ENCODE data around the gene TRPC4AP.

Gene TRPC4AP

GRCh38 chr20:35000311-35000921 is 92.2 kb downstream of the TRPC4AP start:
- Mint-ChIP-seq H3K9me3 (no peaks in the 10 kb centered on the region), H3K27me3 (no peaks in the 10 kb centered on the region), H3K4me1 (ENCODE audit: low read depth) (no peaks in the 10 kb centered on the region), H3K4me3 (no peak overlapping the region), H3K27ac (no peak overlapping the region), H3K36me3 (ENCODE audit: low read depth) (peaks cover 49% of the 10 kb centered on the region)

DNA sequence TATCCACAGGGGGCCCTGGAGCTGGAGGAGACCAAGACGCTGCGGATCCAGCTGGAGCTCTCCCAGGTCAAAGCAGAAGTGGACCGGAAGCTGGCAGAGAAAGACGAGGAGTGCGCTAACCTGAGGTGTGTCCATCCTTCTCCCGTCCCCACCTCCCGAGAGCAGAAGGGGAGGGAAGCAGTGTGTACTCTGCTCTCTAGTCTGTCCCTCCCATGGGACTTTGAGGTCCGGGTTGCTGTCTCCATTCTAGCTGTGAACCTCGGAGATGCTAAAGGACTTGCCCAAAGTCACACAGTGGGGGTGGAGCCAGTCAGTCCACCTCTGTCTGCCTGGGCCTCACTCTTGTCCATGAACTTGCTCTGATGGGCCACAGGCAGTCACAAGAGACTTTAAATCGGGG is 92.8 kb downstream of the TRPC4AP start:
- Mint-ChIP-seq H3K4me1 (ENCODE audit: low read depth) (no peaks in the 10 kb centered on the region), H3K9me3 (no peaks in the 10 kb centered on the region), H3K27ac (no peak overlapping the region), H3K4me3 (no peak overlapping the region), H3K36me3 (ENCODE audit: low read depth) (peaks cover 48% of the 10 kb centered on the region), H3K27me3 (no peaks in the 10 kb centered on the region)

DNA sequence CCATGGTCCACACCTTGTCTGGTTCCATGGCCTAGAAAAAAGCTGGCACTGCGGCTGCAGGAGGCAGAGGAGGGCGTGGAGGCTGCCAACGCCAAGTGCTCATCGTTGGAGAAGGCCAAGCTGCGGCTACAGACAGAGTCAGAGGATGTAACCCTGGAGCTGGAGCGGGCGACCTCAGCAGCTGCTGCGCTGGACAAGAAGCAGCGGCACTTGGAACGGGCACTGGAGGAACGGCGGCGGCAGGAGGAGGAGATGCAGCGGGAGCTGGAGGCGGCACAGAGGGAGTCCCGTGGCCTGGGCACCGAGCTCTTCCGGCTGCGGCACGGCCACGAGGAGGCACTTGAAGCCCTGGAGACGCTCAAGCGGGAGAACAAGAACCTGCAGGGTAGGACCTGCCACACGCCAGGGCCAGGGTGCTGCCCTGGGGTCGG is 93.6 kb downstream of the TRPC4AP start:
- Mint-ChIP-seq H3K36me3 (ENCODE audit: low read depth) (peaks cover 44% of the 10 kb centered on the region), H3K9me3 (no peaks in the 10 kb centered on the region), H3K4me1 (ENCODE audit: low read depth) (no peaks in the 10 kb centered on the region), H3K4me3 (no peak overlapping the region), H3K27me3 (no peaks in the 10 kb centered on the region), H3K27ac (no peak overlapping the region)

DNA sequence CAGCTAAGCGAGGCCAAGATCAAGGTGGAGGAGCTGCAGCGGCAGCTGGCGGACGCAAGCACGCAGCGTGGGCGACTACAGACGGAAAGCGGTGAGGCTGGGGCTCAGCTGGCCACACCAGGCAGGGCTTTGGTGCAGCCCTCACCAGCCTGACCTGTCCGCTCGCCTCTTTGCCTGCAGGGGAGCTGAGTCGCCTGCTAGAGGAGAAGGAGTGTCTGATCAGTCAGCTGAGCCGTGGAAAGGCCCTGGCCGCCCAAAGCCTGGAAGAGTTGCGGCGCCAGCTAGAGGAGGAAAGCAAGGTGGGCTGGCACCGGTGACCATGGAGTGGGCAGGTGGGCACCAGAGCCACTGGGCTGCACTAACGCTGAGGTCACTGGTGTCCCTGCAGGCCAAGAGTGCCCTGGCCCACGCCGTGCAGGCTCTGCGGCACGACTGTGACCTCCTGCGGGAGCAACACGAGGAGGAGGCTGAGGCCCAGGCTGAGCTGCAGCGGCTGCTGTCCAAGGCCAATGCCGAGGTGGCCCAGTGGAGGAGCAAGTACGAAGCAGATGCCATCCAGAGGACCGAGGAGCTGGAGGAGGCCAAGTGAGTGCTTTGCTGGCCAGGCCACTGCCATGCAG is 94.2 kb downstream of the TRPC4AP start:
- H3K4me1 Mint-ChIP-seq (ENCODE audit: low read depth), result no peaks in the 10 kb centered on the region
- no peaks in the 10 kb centered on the region for H3K27me3 Mint-ChIP-seq
- peaks cover 41% of the 10 kb centered on the region for H3K36me3 Mint-ChIP-seq (ENCODE audit: low read depth)
- H3K4me3 Mint-ChIP-seq, result no peak overlapping the region
- no peaks in the 10 kb centered on the region for H3K9me3 Mint-ChIP-seq
- no peak overlapping the region for H3K27ac Mint-ChIP-seq

- no peak overlapping the region for H3K4me3 Mint-ChIP-seq
These were observed 94.8 kb downstream of the TRPC4AP start for GRCh38 chr20:34997774-34998173.

GRCh38 chr20:34997131-34997561 is 95.5 kb downstream of the TRPC4AP start:
- H3K9me3 Mint-ChIP-seq, result no peaks in the 10 kb centered on the region
- H3K4me3 Mint-ChIP-seq, result no peak overlapping the region
- H3K27me3 Mint-ChIP-seq, result no peaks in the 10 kb centered on the region
- no peaks in the 10 kb centered on the region for H3K4me1 Mint-ChIP-seq (ENCODE audit: low read depth)
- H3K36me3 Mint-ChIP-seq (ENCODE audit: low read depth), result peaks cover 34% of the 10 kb centered on the region
- no peak overlapping the region for H3K27ac Mint-ChIP-seq

More at GRCh38 chr20:34997774-34998173, 94.8 kb downstream of the TRPC4AP start:
- no peaks in the 10 kb centered on the region for H3K27me3 Mint-ChIP-seq
- no peaks in the 10 kb centered on the region for H3K4me1 Mint-ChIP-seq (ENCODE audit: low read depth)
- no peak overlapping the region for H3K27ac Mint-ChIP-seq
- no peaks in the 10 kb centered on the region for H3K9me3 Mint-ChIP-seq
- H3K36me3 Mint-ChIP-seq (ENCODE audit: low read depth), result peaks cover 37% of the 10 kb centered on the region

DNA sequence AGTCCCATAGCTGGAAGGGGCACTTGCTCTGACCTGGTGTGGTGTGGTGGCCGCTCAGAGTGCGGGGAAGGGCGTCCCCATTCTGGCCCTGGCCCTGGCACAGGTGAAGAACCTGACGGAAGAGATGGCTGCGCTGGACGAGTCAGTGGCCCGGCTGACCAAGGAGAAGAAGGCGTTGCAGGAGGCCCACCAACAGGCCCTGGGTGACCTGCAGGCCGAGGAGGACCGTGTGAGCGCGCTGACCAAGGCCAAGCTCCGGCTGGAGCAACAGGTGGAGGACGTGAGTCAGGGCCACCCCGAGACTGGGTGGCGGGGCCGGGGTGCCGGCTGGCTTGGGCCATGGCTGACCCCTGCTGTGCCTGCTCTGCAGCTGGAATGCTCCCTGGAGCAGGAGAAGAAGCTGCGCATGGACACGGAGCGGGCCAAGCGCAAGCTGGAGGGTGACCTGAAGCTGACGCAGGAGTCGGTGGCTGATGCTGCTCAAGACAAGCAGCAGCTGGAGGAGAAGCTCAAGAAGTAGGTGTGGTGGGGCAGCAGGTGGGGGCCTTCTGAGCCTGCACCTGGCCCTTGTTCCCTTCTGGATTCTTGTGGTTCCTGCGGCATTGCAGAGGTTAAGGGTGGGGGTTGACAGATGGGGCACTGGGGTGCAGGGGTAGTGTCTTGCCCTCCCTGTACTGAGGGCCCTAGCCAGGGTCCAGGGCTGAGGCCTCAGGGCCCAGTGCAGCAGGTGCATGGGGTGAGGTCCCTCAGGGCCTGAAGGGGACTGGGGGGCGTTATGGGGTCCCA is 96.2 kb downstream of the TRPC4AP start:
- no peak overlapping the region for H3K4me3 Mint-ChIP-seq
- H3K4me1 Mint-ChIP-seq (ENCODE audit: low read depth), result no peaks in the 10 kb centered on the region
- peaks cover 34% of the 10 kb centered on the region for H3K36me3 Mint-ChIP-seq (ENCODE audit: low read depth)
- H3K9me3 Mint-ChIP-seq, result no peaks in the 10 kb centered on the region
- no peaks in the 10 kb centered on the region for H3K27me3 Mint-ChIP-seq
- no peak overlapping the region for H3K27ac Mint-ChIP-seq

- peaks cover 28% of the 10 kb centered on the region for H3K36me3 Mint-ChIP-seq (ENCODE audit: low read depth)
- H3K4me1 Mint-ChIP-seq (ENCODE audit: low read depth), result no peaks in the 10 kb centered on the region
- H3K27ac Mint-ChIP-seq, result no peak overlapping the region
- no peaks in the 10 kb centered on the region for H3K27me3 Mint-ChIP-seq
- no peak overlapping the region for H3K4me3 Mint-ChIP-seq
- H3K9me3 Mint-ChIP-seq, result no peaks in the 10 kb centered on the region
These were observed 96.9 kb downstream of the TRPC4AP start for GRCh38 chr20:34995696-34996095.

- Mint-ChIP-seq H3K4me3 (no peak overlapping the region), H3K27ac (no peak overlapping the region), H3K9me3 (no peaks in the 10 kb centered on the region), H3K27me3 (no peaks in the 10 kb centered on the region), H3K36me3 (ENCODE audit: low read depth) (peaks cover 27% of the 10 kb centered on the region), H3K4me1 (ENCODE audit: low read depth) (no peaks in the 10 kb centered on the region)
These were observed 97.4 kb downstream of the TRPC4AP start for GRCh38 chr20:34995192-34995591.

- Mint-ChIP-seq H3K4me1 (ENCODE audit: low read depth) (no peaks in the 10 kb centered on the region), H3K4me3 (no peak overlapping the region), H3K27ac (no peak overlapping the region), H3K36me3 (ENCODE audit: low read depth) (peaks cover 27% of the 10 kb centered on the region), H3K9me3 (no peaks in the 10 kb centered on the region), H3K27me3 (no peaks in the 10 kb centered on the region)
These were observed 98.0 kb downstream of the TRPC4AP start for GRCh38 chr20:34994509-34995131.

DNA sequence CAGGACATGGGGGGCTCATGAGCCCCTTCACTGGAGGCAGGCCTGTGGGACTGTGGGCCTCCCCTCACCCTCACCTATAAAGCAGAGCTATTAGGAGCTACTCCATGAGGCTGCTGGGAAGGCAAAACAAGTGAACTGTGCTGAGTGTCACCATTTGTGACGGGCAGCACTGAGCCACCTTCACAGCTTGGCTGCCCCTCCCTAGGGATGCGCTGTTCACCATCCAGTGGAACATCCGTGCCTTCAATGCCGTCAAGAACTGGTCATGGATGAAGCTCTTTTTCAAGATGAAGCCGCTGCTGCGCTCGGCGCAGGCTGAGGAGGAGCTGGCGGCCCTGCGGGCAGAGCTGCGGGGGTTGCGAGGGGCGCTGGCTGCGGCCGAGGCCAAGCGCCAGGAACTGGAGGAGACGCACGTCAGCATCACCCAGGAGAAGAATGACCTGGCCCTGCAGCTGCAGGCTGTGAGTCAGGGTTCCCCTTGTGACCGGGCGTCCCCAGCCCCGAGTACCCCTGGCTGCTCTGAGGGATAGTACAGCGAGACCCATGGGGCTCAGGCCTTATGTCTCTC is 98.6 kb downstream of the TRPC4AP start:
- no peak overlapping the region for H3K4me3 Mint-ChIP-seq

DNA sequence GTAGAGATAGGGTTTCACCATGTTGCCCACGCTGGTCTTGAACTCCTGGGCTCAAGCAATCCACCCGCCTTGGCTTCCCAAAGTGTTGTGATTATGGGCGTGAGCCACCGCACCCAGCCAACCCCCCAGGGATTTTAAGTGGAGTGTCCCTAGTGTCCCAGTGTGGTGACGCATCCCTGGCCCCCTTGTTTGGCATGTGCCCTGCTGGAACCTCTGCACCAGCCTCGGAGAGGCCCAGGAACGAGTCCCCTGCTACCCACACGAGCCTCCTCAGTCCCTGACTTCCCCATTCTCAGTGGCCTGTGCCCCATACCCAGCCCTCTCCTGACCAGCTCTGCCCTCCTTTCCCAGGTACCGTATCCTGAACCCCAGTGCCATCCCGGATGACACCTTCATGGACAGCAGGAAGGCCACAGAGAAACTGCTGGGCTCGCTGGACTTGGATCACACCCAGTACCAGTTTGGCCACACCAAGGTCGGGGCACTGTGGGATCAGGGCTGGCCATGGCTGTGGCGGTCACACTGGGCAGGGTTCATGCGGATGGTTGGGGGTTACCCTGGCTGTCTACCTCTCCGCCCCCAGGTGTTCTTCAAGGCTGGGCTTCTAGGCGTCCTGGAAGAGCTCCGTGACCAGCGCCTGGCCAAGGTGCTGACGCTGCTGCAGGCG is 99.7 kb downstream of the TRPC4AP start:
- Mint-ChIP-seq H3K4me1 (ENCODE audit: low read depth) (no peaks in the 10 kb centered on the region), H3K9me3 (no peaks in the 10 kb centered on the region), H3K27me3 (no peaks in the 10 kb centered on the region), H3K36me3 (ENCODE audit: low read depth) (peaks cover 11% of the 10 kb centered on the region), H3K4me3 (no peak overlapping the region), H3K27ac (no peak overlapping the region)

More for the DNA sequence above, 98.6 kb downstream of the TRPC4AP start:
- no peak overlapping the region for H3K27ac Mint-ChIP-seq
- H3K9me3 Mint-ChIP-seq, result no peaks in the 10 kb centered on the region
- H3K27me3 Mint-ChIP-seq, result no peaks in the 10 kb centered on the region
- H3K36me3 Mint-ChIP-seq (ENCODE audit: low read depth), result peaks cover 22% of the 10 kb centered on the region
- no peaks in the 10 kb centered on the region for H3K4me1 Mint-ChIP-seq (ENCODE audit: low read depth)

GRCh38 chr20:34990661-34991214 is 101.9 kb downstream of the TRPC4AP start:
- H3K27me3 Mint-ChIP-seq, result no peaks in the 10 kb centered on the region
- H3K36me3 Mint-ChIP-seq (ENCODE audit: low read depth), result peaks cover 3% of the 10 kb centered on the region
- H3K4me1 Mint-ChIP-seq (ENCODE audit: low read depth), result no peaks in the 10 kb centered on the region
- H3K9me3 Mint-ChIP-seq, result no peaks in the 10 kb centered on the region
- no peak overlapping the region for H3K27ac Mint-ChIP-seq
- no peak overlapping the region for H3K4me3 Mint-ChIP-seq

DNA sequence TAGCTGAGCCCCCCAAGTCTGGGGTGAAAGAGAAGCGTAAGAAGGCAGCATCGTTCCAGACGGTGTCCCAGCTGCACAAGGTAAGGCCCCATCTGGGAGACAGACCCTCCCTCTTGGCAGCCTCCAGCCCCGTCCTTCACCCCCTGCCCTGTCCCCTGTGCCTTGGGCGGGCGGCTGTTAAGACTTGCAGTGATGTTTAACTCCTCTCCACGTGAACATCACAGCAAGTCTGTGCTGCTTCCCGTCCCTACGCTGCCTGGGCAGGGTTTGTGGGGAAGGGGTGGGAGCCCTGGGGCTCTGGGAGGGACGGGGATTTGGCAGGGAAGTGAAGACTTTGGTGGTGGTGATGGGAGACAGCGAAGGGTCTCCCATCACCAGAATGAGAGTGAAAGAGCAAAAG is 102.4 kb downstream of the TRPC4AP start:
- no peaks in the 10 kb centered on the region for H3K27me3 Mint-ChIP-seq

More for the DNA sequence above, 102.4 kb downstream of the TRPC4AP start:
- no peak overlapping the region for H3K27ac Mint-ChIP-seq
- peaks cover 3% of the 10 kb centered on the region for H3K36me3 Mint-ChIP-seq (ENCODE audit: low read depth)
- no peaks in the 10 kb centered on the region for H3K9me3 Mint-ChIP-seq
- no peak overlapping the region for H3K4me3 Mint-ChIP-seq
- no peaks in the 10 kb centered on the region for H3K4me1 Mint-ChIP-seq (ENCODE audit: low read depth)

All from stimulated activated naive CD8-positive, alpha-beta T cell treated with anti-CD3 and anti-CD28 coated beads, Interleukin-15, Interleukin-2, amounts not matched to agents 100 ng/mL and 50 ng/mL, for 24 hours (primary cell).